NCI-H82 treated with DMSO at 0.1 percent for 48 hours (cell line): Measurements from ENCODE around the gene KCNN1.
A peak's percentile ranks its signal among the peaks of the same experiment; 100 is the strongest.

Source experiments
- DNase-seq: peaks from one replicate; lab custom pipeline; 2025; ENCODE audit not compliant: unreplicated experiment; lab: John Stamatoyannopoulos, UW

Gene KCNN1

DNA sequence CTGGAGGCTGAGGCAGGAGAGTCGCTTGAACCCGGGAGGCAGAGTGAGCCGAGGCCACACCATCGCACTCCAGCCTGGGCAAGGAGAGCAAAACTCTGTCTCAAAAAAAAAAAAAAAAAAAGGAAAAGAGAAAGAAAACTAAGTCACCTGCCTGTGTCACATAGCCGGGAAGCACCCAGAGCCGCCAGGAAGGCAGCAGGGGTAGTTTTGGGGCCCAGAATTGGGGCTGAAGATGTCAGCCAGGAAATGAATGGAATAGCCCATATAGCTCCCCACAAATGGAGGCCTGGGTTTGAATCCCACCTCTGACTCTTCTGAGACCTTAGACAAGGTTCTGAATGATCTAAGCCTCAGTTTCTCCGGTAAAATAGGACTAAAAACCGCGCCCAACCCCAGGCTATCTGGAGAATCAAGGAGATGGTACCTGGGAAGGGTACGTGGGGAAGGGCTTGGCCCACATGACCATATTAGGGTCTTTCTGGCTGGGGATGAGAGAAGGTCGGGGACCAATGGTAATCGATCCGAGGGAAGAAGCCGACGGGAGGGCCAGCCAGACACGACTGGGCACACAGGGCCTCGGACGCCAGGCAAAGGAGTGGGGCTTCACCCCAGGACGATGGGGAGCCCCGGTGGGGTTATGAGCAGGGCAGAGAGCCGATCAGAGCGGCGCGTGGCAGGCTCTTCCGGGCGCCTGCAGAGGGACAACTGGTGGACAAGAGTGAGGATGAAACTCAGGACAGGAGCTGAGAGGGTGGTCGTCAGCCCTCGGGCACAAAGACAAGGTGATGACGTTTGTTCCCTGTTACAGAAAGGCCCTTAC is 19.7 kb upstream of the KCNN1 start:
- DNase-seq: no peak

- DNase-seq: peak; percentile 99
Measured at GRCh38 chr19:17947815-17948513, 18.9 kb upstream of the KCNN1 start.

GRCh38 chr19:17948514-17948900 is 18.4 kb upstream of the KCNN1 start:
- peak; percentile 86 for DNase-seq

GRCh38 chr19:17948931-17949930 is 17.7 kb upstream of the KCNN1 start:
- peak; percentile 91 for DNase-seq

GRCh38 chr19:17949956-17950309 is 17.0 kb upstream of the KCNN1 start:
- peak; percentile 71 for DNase-seq

DNA sequence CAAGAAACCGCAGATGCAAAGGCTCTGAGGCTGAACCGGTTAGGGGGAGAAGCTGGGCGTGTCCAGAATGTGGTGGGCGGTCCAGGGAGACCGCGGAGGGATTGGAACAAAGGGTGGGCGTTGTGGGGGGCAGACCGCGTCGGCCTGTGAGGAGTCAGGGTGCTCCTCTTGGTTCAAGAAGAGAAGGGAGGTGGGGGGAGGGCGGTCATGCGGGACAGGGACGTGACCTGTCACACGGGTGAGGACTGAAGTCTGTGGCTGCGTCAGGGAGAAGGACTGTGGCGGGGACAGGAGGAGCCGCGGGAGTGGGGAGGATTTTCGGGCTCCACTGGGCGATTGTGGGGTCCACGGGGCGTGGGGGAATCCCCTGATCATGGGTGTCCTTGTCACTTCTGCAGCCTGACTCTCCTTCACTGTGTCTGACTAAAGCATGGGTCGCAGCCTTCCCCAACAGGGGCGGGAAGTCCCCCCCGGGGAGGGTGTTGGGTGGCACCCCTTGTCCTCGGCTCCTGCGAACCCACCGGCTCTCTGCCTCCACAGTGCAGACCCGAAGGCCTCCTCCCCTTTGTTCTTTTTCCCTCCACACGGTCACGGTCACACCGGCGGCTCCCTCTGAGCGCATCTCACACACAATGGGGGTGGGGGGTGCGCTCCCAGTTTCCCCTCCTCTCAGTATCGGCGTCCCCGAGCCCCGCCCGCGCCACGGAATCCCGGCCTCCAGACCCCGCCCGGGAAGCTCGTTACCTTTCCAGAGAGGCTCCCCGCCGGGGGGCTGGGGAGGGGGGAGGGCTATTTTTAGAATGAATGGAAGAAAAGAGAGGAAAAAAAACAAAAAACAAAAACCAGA is 16.4 kb upstream of the KCNN1 start:
- peak; percentile 71 for DNase-seq

- DNase-seq: no peak
Measured at GRCh38 chr19:17951157-17951989, 15.5 kb upstream of the KCNN1 start.

- no peak for DNase-seq
Measured at GRCh38 chr19:17951990-17952976, 14.6 kb upstream of the KCNN1 start.

- DNase-seq: no peak
Measured at GRCh38 chr19:17953316-17953801, 13.5 kb upstream of the KCNN1 start.

GRCh38 chr19:17953869-17954268 is 13.0 kb upstream of the KCNN1 start:
- peak; percentile 83 for DNase-seq

GRCh38 chr19:17954401-17954800 is 12.5 kb upstream of the KCNN1 start:
- DNase-seq: no peak

GRCh38 chr19:17957149-17957849 is 9.6 kb upstream of the KCNN1 start:
- no peak for DNase-seq

DNA sequence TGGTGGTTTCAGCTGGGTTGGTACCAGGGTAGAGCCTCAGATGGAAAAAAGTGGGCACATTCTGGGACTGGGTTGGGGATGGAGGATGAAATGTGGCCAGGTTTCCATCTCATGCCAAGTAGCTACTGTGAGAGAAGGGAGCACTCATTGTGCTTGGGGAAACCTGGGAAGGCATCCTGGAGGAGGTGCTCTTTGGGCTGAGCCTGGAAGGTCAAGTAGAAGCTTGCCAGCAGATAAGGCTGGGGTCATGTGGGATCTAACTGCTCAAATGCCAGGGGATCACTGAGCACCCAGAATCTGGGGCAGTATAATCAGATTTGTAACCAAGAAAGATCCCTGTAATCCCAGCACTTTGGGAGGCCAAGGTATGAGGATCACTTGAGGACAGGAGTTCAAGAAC is 9.0 kb upstream of the KCNN1 start:
- no peak for DNase-seq

DNA sequence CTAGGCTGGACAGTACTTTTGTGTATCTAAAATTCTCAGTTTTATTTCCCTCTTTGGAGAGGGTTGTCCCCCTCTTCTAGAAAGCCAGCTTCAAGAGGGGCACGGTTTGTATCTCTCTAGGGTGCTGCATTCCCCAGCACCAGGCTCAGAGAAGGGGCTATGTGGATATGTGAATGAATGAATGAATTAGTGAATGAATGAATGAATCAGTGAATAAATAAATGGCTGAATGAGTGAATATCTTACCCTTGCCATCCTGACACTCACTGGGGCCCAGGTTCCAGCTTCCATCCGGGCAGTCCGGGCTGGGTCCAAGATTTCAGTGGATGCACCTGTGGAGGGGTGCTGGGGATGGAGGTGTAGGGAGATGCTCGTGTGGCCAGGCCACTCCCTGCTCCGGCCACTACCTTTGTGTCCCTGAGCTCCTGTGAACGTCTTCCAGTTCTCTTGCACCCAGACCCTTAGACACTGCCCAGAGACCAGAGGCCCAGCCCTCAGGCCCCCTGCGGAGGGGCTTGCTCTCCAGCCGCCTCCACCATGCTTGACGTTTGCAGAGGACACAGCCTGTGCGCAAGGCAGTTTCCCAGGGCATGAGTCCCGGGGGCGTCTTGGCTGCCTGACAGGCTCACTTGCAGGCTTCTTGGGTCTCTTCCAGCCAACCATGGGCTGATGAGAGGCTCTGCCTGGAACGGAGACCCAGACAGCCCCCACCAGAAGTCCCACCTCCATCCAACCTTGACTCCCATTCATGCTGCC is 2.8 kb upstream of the KCNN1 start:
- no peak for DNase-seq

DNA sequence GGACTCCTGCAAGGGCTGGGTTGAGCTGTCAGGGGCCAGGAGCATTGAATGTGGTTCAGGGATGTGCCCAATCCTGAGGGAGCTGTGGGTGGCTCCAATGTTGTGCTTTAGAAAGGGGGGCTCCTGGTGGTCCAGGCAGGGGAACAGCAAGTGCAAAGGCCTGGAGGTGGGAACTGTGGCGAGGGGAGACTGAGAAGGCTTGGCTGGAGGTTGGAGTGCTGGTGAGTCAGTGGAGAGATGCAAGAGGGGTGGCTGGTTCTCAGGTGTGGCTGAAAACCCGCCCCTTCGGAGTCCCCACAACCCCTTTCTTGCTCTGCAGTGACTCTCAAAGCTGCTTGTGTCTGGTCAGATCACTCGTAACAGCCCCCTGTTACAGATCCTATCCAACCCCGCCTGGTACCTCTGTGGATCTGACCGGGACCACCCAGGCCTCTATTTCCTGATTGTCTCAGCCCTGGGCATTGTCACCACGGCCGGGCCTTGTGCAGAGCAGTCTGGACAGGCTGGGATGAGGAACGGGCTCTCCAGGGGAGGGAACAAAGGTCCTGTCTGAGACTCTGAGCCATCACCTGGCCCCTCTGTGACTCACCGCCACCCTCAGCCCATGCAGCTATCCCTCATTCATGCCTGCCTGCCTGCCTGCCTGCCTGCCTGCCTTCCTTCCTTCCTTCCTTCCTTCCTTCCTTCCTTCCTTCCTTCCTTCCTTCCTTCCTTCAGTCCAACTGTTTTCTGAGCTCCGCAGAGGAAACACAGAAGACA is 1.4 kb upstream of the KCNN1 start:
- DNase-seq: no peak

GRCh38 chr19:17966129-17966483 is 801 bp upstream of the KCNN1 start:
- no peak for DNase-seq
